ENCODE data around the gene TMEM37. TPM values are rescaled to one million over a fixed set of nuclear protein-coding genes. Genes with fewer than 3 reads are reported as not detected.
A peak's percentile ranks its signal among the peaks of the same experiment; 100 is the strongest.

TMEM37 gene
- total RNA-seq, 4 donors from 2014 or later, result 1.7 to 2.8 (median 2.2) TPM

GRCh38 chr2:119432851-119433522 lies 1.3 kb downstream of the TMEM37 start:
- intact Hi-C loops (cut with DNase I), result no loop called here
- Histone ChIP-seq H3K27me3 (no peaks in the 10 kb centered on the region), H3K36me3 (no peaks in the 10 kb centered on the region), H3K9me3 (no peaks in the 10 kb centered on the region), H3K27ac (replicated peaks in 1 of 4) (no peak overlapping the region), H3K4me1 (peaks cover 10 to 31% (median 21%) of the 10 kb centered on the region in 4 donors), H3K4me3 (peak overlapping the region; percentile 57 to 75 (median 62))
- no peak for DNase-seq (ENCODE audit: extremely low spot score)
- TF ChIP-seq, protein P1, sequence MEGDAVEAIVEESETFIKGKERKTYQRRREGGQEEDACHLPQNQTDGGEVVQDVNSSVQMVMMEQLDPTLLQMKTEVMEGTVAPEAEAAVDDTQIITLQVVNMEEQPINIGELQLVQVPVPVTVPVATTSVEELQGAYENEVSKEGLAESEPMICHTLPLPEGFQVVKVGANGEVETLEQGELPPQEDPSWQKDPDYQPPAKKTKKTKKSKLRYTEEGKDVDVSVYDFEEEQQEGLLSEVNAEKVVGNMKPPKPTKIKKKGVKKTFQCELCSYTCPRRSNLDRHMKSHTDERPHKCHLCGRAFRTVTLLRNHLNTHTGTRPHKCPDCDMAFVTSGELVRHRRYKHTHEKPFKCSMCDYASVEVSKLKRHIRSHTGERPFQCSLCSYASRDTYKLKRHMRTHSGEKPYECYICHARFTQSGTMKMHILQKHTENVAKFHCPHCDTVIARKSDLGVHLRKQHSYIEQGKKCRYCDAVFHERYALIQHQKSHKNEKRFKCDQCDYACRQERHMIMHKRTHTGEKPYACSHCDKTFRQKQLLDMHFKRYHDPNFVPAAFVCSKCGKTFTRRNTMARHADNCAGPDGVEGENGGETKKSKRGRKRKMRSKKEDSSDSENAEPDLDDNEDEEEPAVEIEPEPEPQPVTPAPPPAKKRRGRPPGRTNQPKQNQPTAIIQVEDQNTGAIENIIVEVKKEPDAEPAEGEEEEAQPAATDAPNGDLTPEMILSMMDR (IDR thresholded peaks at IDR 0.05), result no peak
- no peak for TF ChIP-seq POLR2AphosphoS5 (IDR thresholded peaks at IDR 0.05)
- no peak for TF ChIP-seq POLR2A (IDR thresholded peaks at IDR 0.05; ENCODE audit: low read depth)
- TF ChIP-seq EP300 (IDR thresholded peaks at IDR 0.05), result no peak
- 96% methylated on average over 17 of the region's 17 CpGs for WGBS

DNA sequence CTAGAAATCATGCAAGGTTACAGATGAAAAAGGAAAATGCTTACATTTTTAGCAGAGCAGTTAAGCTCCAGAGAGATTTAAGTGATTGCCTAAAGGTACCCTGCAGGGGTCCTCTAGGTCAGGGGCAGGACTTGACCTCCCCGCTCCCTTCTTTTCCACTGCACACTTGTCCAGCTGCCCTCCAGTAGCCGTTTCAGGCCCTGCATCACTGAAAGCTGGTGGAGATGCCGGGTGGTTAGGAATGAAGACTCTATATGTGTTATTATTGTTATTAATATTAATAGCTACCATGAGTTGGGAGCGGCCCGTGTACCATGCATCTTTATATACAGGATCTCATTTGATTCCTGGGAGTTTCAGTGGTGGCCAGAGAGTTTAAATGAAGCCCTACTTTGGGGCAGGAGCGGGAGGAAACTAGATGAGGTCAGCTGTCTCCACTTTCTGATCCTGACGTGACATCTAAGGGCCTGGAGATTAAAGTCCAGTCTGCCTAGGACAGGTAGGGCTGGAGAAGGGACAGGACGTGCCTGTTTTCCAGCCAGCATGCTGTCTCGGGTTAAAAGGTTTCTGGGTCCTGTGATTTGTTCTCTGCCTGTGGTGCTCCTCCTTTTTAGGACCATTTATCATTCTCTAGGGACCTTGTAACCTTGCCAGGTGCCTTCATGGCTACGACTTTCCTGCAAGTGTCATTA lies 2.1 kb downstream of the TMEM37 start:
- no peak for TF ChIP-seq POLR2A (IDR thresholded peaks at IDR 0.05; ENCODE audit: low read depth)
- H3K9me3 ChIP-seq, result no peaks in the 10 kb centered on the region
- intact Hi-C loops (cut with DNase I), result no loop called here
- H3K27me3 ChIP-seq, result no peaks in the 10 kb centered on the region
- WGBS, result 87% methylated on average over 10 of the region's 10 CpGs
- H3K4me3 ChIP-seq, result no peak overlapping the region
- no peak for DNase-seq (ENCODE audit: extremely low spot score)
- H3K36me3 ChIP-seq, result no peaks in the 10 kb centered on the region
- no peak overlapping the region for H3K27ac ChIP-seq (replicated peaks in 1 of 4)
- peaks cover 10 to 31% (median 21%) of the 10 kb centered on the region in 4 donors for H3K4me1 ChIP-seq

DNA sequence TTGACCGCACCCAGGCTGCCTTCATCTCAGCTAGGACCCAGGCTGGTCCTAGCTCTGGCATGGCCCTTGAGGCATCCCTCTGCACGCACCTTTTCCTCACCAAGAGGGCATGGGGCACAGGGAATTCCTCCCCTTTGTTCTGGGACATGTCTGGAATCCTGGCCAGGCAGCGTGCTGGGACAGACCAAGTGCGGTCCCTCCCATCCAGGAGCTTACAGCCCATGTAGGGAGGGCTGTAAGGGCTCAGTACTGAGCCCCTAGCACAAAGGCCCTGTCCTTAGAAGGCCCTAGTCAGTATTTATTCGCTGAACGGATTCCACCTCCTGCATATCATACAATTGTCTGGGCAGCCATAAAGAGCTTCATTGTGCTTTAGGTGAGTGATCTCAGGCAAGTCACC lies 3.0 kb downstream of the TMEM37 start:
- Histone ChIP-seq H3K27ac (replicated peaks in 1 of 4) (no peak overlapping the region), H3K36me3 (no peaks in the 10 kb centered on the region), H3K4me3 (no peak overlapping the region), H3K27me3 (no peaks in the 10 kb centered on the region), H3K4me1 (peaks cover 10 to 31% (median 21%) of the 10 kb centered on the region in 4 donors), H3K9me3 (no peaks in the 10 kb centered on the region)
- no peak for TF ChIP-seq EP300 (IDR thresholded peaks at IDR 0.05)
- TF ChIP-seq POLR2A (IDR thresholded peaks at IDR 0.05; ENCODE audit: low read depth), result no peak
- intact Hi-C loops (cut with DNase I), result no loop called here
- no peak for DNase-seq (ENCODE audit: extremely low spot score)
- 88% methylated on average over 4 of the region's 6 CpGs for WGBS

GRCh38 chr2:119435081-119435952 lies 3.7 kb downstream of the TMEM37 start:
- H3K4me3 ChIP-seq, result no peak overlapping the region
- no peaks in the 10 kb centered on the region for H3K27me3 ChIP-seq
- H3K27ac ChIP-seq (replicated peaks in 1 of 4), result no peak overlapping the region
- no peaks in the 10 kb centered on the region for H3K9me3 ChIP-seq
- DNase-seq (ENCODE audit: extremely low spot score), result no peak
- TF ChIP-seq POLR2A (IDR thresholded peaks at IDR 0.05; ENCODE audit: low read depth), result no peak
- TF ChIP-seq, protein P1 (IDR thresholded peaks at IDR 0.05), result no peak
- TF ChIP-seq EP300 (IDR thresholded peaks at IDR 0.05), result no peak
- TF ChIP-seq POLR2AphosphoS5 (IDR thresholded peaks at IDR 0.05), result no peak
- H3K4me1 ChIP-seq, result peaks cover 10 to 26% (median 21%) of the 10 kb centered on the region in 4 donors
- no peaks in the 10 kb centered on the region for H3K36me3 ChIP-seq
- WGBS, result 97% methylated on average over 3 of the region's 6 CpGs
- intact Hi-C loops (cut with DNase I), result no loop called here

- no peak for DNase-seq (ENCODE audit: extremely low spot score)
- 84% methylated on average over 6 of the region's 7 CpGs for WGBS
- H3K27ac ChIP-seq (replicated peaks in 1 of 4), result no peak overlapping the region
- H3K27me3 ChIP-seq, result no peaks in the 10 kb centered on the region
- H3K4me3 ChIP-seq, result no peak overlapping the region
- TF ChIP-seq POLR2A (IDR thresholded peaks at IDR 0.05; ENCODE audit: low read depth), result no peak
- no peak for TF ChIP-seq POLR2AphosphoS5 (IDR thresholded peaks at IDR 0.05)
- TF ChIP-seq EP300 (IDR thresholded peaks at IDR 0.05), result no peak
- TF ChIP-seq, protein P1 (IDR thresholded peaks at IDR 0.05), result no peak
- no peaks in the 10 kb centered on the region for H3K9me3 ChIP-seq
- intact Hi-C loops (cut with DNase I), result no loop called here
- H3K36me3 ChIP-seq, result no peaks in the 10 kb centered on the region
- H3K4me1 ChIP-seq, result peaks cover 10 to 21% (median 21%) of the 10 kb centered on the region in 4 donors
These were observed 4.3 kb downstream of the TMEM37 start for GRCh38 chr2:119435953-119436297.
